Measurements from ENCODE around the gene SELENOS.

The SELENOS gene

DNA sequence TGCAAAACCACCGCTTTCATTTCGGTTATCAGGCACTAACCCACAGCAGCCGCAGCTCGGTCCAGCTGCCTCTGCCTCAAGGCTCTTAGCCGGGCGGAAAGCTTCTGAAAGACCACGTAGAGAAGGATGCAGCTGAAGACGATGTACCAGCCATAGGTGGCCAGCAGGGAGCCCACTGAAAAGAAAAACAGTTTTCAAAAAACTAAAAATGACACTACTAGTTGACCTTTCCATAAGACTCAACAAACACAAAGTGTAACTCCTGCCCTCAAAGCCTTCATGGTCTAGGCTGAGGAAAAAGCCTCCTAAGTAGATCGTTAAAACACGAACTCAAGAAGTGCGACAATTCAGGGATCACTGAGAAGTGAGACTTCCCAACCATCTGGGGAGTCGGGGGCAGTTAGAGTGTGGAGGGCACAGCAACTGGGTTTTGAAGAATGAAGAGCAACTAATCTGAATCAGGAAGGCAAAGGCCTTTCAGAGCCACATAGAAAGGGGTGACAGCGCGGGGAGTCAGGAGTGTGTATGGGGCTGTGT lies 716 bp downstream of the SELENOS start:
- peak; percentile 41 for DNase-seq

- no peak for DNase-seq
Observed at GRCh38 chr15:101275018-101275417, 2.3 kb downstream of the SELENOS start.

DNA sequence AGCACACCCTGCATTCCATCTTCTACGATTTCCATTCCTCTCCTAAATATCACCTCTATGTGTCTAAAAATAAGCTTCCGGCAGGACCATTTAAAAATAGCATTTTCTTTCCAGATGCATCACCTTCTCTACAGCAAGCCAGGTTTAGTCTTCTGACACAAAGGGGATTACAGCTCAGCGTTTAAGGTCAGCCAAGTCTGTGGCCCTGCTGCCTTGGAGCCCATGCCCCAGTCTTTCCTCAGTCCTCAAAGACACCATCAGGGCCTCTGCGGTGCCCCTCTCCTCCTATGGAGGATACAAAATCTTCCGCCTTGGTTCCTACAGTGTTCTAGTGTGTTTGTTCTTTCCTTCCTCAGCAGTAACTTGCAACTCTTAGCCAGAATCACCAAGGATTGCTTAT lies 3.8 kb downstream of the SELENOS start:
- no peak for DNase-seq

- DNase-seq: no peak
Observed at GRCh38 chr15:101272584-101272983, 4.7 kb downstream of the SELENOS start.

DNA sequence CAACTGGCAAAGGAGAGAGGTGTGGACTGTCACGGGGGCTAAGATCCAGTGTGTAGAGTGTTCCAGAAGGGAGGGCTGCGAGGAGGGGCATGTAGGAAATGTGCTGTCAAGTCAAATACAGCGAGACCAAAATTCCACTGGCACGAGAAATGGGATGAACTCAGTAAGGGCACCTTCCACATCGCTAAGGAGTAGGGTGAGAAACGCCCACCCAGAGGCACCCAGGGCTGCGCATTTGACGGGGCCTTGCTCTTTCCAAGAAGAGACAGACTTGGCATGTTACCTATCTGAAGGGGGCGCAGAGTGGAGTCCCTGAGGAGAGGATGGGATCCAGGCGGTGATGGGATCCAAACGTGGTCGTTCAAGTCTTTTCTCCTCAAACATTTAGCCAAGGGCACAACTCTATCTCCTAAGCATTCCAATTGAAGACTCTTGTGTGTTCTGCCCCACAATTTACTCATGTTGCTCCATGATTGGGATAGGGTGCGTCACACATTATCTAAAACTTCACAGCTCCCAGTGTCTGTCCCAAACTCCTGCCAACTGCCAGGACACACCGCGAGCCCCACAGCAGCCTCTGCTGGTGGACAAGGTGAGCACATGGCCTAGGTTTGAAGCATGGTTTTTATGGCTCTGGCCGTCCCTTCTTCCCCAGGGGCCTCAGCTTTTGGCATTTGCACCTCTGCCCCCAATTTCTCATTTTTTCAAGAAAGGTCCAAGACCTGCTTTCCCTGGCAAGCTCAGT lies 7.6 kb downstream of the SELENOS start:
- DNase-seq: no peak

DNA sequence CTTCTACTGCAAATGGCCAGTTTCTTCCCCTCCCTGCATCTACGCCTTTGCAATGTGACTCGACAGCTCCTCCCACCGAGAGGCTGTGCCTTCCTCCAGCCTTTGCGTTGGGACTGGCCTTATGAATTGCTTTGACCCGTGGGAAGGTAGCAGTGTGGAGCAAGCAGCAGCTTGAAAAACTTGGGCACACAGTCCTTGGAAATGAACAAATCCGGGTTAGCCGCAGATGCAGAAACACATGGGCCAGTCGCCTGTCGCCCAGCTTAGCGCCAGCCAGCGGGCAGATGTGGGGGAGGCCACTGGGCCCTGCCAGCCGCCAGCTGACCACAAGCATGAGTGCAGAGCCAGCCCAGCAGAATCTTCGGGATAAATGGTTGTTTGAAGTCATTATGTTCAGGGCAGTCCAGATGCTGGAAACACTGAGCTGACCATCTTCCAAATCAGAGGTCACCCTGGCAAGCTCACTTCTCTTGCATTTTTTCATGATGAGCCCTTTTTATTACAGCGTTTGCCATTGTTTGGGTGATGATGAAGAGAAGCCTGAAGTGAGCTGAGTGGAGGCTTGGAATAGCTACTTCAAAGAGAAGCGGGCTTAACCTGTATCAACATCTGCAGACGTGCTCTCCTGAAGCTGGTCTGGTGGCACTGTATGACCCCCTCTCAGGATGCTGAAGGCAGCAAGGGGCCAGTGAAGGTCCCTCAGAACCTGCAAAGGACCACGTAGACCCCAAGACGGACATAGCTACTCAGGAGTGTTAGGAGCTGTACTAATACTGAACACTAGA lies 9.8 kb downstream of the SELENOS start:
- DNase-seq: peak; percentile 87

DNA sequence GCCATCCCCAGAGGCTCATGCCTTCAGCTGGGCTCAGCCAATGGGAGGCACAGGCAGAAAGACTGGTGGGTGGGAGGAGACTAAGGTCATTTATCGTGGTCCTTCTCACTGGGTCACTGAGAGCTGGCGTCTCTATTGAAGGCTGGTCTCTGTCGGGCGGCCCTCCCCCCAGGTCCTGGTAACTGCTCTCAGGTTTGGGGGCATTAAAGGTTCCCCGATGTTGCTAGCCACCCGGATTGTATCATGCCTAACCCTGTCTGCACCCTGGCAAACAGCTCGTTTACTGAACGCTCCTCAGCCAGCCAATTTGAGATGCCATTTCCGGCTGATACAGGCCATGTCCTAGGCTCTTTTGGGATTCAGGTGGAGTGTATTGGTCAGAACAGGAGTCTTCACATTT lies 10.5 kb downstream of the SELENOS start:
- DNase-seq: no peak

DNA sequence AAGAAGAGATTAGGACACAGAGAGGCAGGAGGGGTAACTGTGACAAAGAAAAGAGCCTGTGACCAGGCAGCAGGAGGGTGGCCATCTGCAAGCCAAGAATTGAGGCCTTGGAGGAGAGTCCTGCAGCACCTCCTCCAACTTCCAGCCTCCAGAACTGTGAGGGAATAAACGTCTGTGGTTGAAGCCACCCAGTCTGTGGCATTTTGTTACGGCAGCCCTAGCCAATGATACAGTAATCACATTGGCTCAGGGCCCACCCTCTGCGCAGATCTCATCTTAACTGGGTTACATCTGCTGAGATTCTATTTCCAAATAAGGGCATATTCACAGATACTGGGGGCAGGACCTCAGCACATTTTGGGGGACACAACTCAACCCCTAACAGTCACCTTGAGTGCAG lies 11.3 kb downstream of the SELENOS start:
- peak; percentile 35 for DNase-seq

GRCh38 chr15:101264911-101265641 lies 12.2 kb downstream of the SELENOS start:
- no peak for DNase-seq

DNA sequence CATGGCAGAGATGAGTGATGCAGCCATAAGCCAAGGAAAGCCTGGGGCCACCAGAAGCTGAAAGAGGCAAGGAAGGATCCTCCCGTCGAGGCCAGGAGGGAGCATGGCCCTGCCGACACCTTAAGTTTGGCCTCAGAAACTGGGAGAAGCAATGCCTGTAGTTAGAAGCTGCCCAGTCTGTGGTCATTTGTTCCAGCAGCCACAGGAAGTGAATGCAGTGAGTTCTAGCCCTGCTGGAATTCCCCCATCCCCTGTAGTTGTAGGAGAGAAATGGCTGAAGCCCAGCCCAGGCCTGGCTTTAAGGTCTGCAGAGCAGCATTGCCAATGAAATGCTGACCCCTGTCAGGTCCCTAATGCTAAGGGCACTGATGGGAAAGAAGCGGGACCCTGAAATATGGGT lies 13.3 kb downstream of the SELENOS start:
- peak; percentile 35 for DNase-seq

DNA sequence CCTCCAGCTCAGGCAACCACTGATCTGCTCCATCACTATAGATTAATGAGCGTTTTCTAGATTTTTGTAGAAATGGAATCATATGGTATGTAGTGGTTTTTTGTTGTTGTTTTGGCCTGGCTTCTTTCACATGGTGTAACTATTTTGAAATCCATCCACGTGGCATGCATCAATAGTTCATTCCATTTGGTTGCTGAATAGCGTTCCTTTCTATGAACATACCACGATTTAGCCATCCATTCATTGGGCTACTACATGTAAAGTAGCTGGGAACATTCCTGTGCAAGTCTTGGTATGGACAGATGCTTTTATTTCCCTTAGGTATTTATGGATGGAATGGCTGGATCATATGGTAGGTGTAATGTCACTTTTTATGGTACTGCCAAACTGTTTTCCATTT lies 14.7 kb downstream of the SELENOS start:
- no peak for DNase-seq

- peak; percentile 68 for DNase-seq
Observed at GRCh38 chr15:101258238-101259144, 18.8 kb downstream of the SELENOS start.

DNA sequence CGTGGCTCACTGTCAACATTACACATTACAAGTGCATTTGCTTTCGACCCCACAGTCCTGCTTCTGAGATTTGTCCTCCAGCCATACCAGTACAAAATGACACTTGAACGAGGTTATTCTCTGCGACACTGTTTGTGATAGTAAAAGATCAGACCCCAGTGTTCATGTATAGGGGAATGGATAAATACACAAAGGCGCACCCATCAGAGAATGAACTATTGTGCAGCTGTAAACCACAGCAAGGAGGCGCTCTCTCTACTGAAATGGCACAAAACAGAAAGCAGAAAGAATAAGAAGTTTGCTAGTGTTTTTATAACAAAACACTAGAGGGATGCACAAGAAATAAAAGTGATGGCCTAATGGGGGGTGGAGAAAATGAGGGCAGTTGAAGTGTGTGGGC lies 20.5 kb downstream of the SELENOS start:
- DNase-seq: no peak

GRCh38 chr15:101255615-101256241 lies 21.6 kb downstream of the SELENOS start:
- no peak for DNase-seq

DNA sequence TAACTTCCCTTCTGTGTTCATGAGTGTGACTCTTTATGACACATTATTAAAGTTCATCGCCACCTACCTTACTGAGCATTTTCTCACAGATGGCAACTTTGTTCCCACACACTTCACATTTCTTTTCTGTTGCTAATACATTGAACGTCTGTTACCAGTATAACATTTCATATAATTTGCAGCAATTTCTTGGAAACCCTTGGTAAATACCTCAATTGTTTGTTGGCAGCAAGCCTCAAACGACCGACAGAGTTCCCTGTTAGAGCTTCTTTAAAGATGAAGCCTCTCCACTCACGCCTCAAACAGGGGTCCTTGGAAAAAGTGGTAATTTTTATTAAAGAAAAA lies 22.3 kb downstream of the SELENOS start:
- DNase-seq: no peak

- DNase-seq: no peak
Observed at GRCh38 chr15:101254157-101255050, 22.9 kb downstream of the SELENOS start.

DNA sequence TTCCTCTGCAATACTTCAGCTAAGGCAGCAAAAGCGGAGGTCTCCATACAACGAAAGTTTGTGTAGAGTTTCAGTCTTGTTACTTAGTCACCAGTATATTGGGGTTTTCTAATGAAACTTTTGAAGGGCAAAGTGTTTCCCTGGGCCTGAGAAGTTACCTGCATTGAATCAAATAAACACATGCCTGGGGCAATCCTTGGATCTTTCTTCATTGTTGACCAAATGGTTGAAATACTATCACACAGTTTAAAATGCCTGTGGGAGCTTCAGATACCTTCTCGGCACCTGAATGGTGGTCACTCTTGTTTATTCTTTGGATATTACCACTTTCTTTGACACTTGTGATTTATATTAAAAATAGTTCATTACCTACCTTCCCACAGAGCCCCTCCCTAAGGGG lies 24.4 kb downstream of the SELENOS start:
- DNase-seq: no peak

DNA sequence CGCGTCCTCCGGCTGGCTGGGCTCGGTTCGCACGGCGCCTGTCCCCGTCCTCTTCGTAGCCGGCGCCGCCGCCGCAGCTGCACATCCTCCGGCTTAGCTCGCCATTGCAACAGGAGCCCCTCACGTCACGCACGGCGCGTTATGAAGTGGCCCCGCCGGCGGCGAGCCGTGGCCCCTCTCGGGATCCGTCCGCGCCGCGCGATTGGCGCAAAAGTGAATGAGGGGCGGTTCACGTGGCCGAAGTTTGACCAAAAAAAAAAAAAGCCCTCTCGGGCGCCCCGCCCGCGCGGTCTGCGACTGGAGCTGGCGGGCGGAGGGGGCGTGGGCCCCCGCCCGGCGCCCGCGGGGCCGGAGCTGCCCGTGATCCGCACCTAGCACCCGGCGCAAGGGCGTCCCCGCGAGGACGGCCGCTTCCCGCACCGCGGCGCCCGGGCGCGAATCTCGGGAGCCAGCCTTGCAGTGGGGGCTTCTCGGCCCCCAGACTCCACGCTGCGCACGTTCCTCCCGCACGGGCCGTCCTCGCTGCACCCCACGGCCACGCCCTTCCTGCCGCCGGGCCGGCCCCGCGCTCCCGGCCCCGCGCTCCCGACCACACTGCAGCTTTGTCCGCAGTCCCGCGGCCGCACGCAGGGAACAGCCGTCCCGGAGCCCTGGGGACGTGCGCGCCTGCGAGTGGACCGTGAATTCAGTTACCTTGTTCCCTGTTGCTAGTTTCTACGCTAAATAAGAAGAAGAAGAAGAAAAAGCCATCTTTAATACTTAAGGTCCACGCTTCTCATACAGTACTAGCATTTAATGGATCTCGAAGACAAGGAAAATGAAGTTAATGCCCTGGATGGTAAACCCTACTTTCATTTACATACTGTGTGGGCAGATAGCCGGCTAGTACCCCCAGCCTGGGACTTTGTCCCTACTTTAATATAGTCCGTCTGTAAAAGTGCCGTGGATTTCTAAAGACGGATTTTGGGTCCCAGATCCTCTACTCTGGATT lies 25.2 kb downstream of the SELENOS start, which contains the start of gene CHSY1:
CHSY1 (minus strand) TSS at position 219 of the 991 bp plus-strand sequence. CDS start 592 bp downstream, outside the sequence.
- peak; percentile 93 for DNase-seq
